Cardiac fibroblast (primary cell): ENCODE data around the gene GLA.

Experiments
- DNase-seq, 2 donors: peaks; one replicate each; pipeline versions ENCODE4 v3.0.0 to v3.0.0-alpha.2; 2010; ENCODE audit warnings: low read depth in 2 of 2
- H3K4me3 ChIP-seq, 2 donors: replicated peaks in 1 of 2; 1 replicate in 1 of 2; 2 replicates in 1 of 2; pipeline ENCODE4 v1.5.1; 2011; ENCODE audit warnings: low read depth in 2 of 2, low read length in 2 of 2, mild to moderate bottlenecking in 2 of 2, moderate library complexity in 1 of 2
- TF ChIP-seq, protein P1 (sequence below): IDR thresholded peaks from one replicate; pipeline ENCODE4 v1.5.1; 2011; ENCODE audit warnings: low read depth, mild to moderate bottlenecking, low read length, inconsistent platforms

The GLA gene

DNA sequence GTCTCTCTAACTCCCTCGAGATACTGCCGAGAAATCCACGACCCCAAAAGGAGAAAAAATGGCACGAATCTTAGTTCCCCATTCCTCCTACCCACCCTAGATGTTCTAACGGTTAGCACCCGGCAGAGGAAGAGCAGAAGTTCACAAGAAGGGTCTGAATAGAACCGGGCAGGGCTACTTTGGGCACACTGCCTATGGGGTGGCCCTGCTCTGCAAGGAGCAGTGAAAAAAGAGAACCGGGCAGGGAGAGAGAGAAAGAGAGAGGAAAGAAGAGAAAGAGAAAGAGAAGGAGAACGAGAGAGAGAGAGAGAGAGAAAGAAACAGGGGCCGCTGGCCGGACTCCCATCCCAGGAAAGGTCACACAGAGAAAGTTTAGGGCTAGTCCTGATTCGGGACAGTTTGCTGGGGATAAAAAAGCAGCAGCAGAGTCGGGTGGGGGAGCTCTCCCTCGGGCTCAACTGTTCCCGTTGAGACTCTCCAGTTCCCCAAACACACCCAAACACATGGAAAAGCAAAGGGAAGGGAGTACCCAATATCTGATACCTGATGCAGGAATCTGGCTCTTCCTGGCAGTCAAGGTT is 468 bp downstream of the GLA start:
- no peak for DNase-seq
- TF ChIP-seq, protein P1, sequence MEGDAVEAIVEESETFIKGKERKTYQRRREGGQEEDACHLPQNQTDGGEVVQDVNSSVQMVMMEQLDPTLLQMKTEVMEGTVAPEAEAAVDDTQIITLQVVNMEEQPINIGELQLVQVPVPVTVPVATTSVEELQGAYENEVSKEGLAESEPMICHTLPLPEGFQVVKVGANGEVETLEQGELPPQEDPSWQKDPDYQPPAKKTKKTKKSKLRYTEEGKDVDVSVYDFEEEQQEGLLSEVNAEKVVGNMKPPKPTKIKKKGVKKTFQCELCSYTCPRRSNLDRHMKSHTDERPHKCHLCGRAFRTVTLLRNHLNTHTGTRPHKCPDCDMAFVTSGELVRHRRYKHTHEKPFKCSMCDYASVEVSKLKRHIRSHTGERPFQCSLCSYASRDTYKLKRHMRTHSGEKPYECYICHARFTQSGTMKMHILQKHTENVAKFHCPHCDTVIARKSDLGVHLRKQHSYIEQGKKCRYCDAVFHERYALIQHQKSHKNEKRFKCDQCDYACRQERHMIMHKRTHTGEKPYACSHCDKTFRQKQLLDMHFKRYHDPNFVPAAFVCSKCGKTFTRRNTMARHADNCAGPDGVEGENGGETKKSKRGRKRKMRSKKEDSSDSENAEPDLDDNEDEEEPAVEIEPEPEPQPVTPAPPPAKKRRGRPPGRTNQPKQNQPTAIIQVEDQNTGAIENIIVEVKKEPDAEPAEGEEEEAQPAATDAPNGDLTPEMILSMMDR: no peak
- H3K4me3 ChIP-seq: peak overlapping the region; percentile 72

DNA sequence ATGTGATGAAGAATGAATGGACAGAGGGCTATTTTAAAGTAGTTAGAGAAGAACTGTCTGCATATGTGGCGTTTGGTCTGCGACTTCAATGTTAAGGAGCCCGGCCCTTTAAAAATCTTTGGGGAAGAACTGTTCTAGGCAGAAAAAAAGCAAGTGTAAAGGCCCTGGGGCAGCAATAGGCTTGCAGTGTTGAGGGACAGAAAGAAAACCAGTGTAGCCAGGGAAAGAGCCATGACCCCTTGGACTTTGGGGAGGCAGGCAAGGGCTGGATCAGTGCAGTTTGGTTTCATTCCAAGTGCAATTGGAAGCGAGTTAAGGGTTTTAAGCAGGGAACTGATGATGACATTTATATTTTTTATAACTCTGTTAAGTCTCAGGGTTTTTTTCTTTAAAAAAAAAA is 7.9 kb downstream of the GLA start:
- no peak for DNase-seq
- TF ChIP-seq, protein P1: no peak
- no peak overlapping the region for H3K4me3 ChIP-seq

DNA sequence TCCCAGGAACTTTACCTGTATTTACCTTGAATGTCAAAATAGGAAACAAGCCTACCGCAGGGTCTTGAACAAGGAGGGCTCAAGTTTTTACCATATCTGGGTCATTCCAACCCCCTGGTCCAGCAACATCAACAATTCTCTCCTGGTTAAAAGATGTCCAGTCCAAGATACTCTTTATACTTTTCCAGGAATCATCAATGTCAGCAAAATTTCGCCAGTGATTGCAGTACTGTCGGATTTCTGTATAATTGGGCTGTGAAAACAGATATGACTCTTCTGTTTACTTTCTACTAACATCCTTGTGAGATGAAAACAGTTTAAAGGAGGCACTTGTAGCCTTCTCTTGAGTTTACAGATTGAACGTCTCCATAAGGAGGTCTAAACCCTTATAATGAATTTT is 9.0 kb downstream of the GLA start:
- no peak overlapping the region for H3K4me3 ChIP-seq
- TF ChIP-seq, protein P1: no peak
- DNase-seq: no peak

DNA sequence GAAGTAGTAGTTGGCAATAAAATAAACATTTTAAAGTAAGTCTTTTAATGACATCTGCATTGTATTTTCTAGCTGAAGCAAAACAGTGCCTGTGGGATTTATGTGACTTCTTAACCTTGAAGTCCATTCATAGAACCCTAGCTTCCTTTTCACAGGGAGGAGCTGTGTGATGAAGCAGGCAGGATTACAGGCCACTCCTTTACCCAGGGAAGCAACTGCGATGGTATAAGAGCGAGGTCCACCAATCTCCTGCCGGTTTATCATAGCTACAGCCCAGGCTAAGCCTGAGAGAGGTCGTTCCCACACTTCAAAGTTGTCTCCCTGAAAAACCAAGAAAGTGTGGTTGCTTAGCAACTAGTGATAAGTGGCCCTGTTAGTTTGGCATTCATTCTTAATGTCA is 9.9 kb downstream of the GLA start:
- H3K4me3 ChIP-seq: no peak overlapping the region
- DNase-seq: peak in 1 of 2 donors; percentile 54
- TF ChIP-seq, protein P1: no peak

DNA sequence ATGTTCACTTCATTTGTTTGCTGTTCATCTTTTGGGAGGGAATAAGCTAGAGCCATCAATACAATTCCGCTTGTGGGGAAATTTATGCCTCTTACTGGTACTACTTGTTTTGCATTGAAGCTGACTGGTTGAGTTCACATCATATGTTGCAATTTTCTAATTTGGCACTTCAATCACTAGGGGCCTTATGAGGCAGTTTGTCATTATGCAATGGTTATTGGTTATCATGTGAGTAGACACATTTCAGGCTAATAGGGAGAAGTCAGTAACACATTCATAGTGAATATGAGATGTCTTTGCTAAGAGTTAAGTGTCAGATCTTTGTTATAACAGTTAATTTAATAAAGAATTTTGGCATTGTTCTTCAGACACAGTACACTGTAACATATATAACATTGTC is 11.9 kb downstream of the GLA start:
- TF ChIP-seq, protein P1: no peak
- peak; percentile 31 to 45 for DNase-seq
- H3K4me3 ChIP-seq: no peak overlapping the region

DNA sequence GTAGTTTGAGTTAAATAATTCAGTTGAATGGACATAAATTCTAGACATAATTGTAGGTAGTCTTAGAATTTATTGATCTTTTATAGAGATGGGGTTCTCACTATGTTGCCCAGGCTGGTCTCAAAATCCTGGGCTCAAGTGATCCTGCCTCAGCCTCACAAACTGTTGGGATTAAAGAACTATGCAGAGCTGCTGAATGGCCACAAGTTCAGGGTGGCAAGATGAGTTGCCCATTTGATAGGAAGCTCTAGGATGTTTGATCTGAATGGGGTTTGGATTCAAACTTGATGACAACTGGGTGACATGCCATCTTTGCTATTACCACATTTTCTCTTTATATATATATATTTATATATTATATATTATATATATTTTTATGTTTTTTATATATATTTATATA is 13.4 kb downstream of the GLA start:
- TF ChIP-seq, protein P1: no peak
- DNase-seq: no peak
- no peak overlapping the region for H3K4me3 ChIP-seq

DNA sequence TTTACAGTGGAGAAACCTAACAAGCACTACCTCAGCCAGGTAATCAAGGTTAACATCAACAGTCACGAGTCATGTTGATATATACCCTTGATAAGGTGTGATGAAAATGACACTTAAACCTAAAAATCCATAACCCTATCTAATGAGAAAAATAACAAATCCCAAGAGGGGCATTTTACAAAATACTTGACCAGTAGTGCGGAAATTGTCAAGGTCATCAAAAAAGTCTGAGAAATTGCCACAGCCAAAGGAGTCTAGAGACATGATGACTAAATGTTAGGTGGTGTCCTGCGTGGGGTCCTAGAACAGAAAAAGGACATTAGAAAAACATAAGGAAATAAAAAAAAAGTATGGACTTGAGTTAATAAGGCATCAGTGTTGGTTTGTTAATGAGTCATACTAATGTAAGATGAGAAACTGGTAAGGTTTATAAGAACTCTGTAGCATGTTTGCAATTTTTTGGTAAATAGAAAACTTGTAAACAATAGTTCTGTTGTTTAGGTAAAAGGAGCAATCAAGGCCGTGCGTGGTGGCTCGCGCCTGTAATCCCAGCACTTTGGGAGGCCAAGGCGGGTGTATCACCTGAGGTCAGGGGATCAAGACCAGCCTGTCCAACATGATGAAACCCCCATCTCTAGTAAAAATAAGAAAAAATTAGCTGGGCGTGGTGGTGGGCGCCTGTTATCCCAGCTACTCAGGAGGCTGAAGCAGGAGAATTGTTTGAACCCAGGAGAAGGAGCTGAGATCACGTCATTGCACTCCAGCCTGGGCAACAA is 14.0 kb downstream of the GLA start:
- TF ChIP-seq, protein P1: no peak
- no peak for DNase-seq
- H3K4me3 ChIP-seq: no peak overlapping the region
